Muscle layer of duodenum (tissue), 2 donors: ENCODE measurements around the gene PSORS1C1.
"Not testable (repeated sequence)": the region's sequence is repeated elsewhere in the genome, so short reads cannot be mapped to it uniquely, and the experiment has no call there.

Experiments used
- H3K27ac ChIP-seq: one replicate; pipeline ENCODE4 v1.7.0; 2013; ENCODE audit warnings: mild to moderate bottlenecking, low read length
- H3K27me3 ChIP-seq: one replicate; pipeline ENCODE4 v1.7.0; 2013; ENCODE audit warnings: low read depth, mild to moderate bottlenecking, control low read depth, low read length
- H3K36me3 ChIP-seq, 2 donors: one replicate each; pipeline ENCODE4 v1.7.0; 2013; ENCODE audit warnings: low read length in 2 of 2, control low read depth in 1 of 2, mild to moderate bottlenecking in 1 of 2; ENCODE audit not compliant: insufficient read depth in 2 of 2, control insufficient read depth in 1 of 2
- H3K4me1 ChIP-seq, 2 donors: one replicate each; pipeline ENCODE4 v1.7.0; 2013; ENCODE audit warnings: low read length in 2 of 2, mild to moderate bottlenecking in 2 of 2, control low read depth in 1 of 2, moderate library complexity in 1 of 2; ENCODE audit not compliant: insufficient read depth in 2 of 2, control insufficient read depth in 1 of 2
- H3K4me3 ChIP-seq, 2 donors: one replicate each; pipeline ENCODE4 v1.7.0; 2013; ENCODE audit warnings: low read length in 2 of 2, low read depth in 1 of 2, mild to moderate bottlenecking in 1 of 2
- H3K9me3 ChIP-seq, 2 donors: one replicate each; pipeline ENCODE4 v1.7.0; 2013; ENCODE audit warnings: low read length in 2 of 2, control low read depth in 1 of 2, mild to moderate bottlenecking in 1 of 2; ENCODE audit not compliant: control insufficient read depth in 1 of 2
- donor health status: healthy.

PSORS1C1 gene

GRCh38 chr6:31163922-31164321 is 49.3 kb downstream of the PSORS1C1 start:
- Histone ChIP-seq H3K36me3 (no peaks in the 10 kb centered on the region), H3K4me3 (no peak overlapping the region), H3K27me3 (no peaks in the 10 kb centered on the region), H3K9me3 (no peaks in the 10 kb centered on the region), H3K4me1 (peaks cover 4 to 11% of the 10 kb centered on the region in 2 donors), H3K27ac (no peak overlapping the region)

DNA sequence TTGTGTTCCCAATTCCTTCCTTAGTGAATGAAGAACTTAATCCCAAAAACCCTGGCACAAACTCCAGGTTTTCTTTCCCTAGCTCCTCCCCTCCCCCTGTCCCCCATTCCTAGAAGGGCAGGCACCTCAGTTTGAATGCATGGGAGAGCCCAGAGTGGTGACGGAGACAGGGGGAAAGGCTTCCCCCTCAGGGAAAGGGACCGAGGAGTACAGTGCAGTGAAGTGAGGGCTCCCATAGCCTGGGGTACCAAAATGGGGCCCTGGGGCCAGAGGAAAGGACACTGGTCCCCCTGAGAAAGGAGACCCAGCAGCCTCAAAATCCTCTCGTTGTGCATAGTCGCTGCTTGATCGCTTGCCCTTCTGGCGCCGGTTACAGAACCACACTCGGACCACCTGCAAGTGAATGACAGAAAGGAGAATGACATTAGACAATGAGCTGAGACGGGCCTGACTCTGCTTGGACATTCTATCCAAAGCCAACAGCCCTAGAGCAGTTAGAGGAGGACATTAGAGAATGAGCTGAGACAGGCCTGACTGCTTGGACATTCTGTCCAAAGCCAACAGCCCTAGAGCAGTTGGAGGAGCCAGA is 50.0 kb downstream of the PSORS1C1 start:
- not testable (repeated sequence) for H3K9me3 ChIP-seq, H3K27ac ChIP-seq, H3K27me3 ChIP-seq, H3K36me3 ChIP-seq, H3K4me1 ChIP-seq, H3K4me3 ChIP-seq

DNA sequence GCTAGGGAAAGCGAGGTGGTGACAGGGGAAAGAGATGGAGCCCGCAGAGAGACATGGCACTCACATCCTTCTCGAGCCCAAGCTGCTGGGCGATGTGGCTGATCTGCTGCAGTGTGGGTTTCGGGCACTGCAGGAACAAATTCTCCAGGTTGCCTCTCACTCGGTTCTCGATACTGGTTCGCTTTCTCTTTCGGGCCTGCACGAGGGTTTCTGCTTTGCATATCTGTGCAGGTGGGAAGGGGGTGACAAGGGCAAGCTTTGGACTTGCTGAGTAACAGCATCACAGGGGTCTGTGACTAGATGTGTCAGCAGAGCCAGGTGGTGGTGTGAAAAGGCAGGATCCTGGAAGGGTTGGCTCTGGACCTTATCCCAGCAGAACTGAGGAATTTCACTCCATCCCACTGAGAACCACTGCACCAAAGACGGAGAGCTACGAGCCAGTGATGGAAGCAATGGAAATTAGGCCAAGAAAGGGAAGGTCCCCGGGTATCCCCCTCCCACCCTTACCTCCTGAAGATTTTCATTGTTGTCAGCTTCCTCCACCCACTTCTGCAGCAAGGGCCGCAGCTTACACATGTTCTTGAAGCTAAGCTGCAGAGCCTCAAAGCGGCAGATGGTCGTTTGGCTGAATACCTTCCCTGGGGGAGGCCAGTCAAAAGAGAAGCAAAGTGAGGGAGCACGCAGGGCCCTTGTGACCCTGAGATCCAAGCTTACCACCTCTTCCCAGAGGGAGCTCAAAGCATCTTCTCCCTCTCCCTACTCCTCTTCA is 50.6 kb downstream of the PSORS1C1 start:
- not testable (repeated sequence) for H3K27me3 ChIP-seq, H3K36me3 ChIP-seq, H3K9me3 ChIP-seq, H3K4me1 ChIP-seq, H3K4me3 ChIP-seq, H3K27ac ChIP-seq

DNA sequence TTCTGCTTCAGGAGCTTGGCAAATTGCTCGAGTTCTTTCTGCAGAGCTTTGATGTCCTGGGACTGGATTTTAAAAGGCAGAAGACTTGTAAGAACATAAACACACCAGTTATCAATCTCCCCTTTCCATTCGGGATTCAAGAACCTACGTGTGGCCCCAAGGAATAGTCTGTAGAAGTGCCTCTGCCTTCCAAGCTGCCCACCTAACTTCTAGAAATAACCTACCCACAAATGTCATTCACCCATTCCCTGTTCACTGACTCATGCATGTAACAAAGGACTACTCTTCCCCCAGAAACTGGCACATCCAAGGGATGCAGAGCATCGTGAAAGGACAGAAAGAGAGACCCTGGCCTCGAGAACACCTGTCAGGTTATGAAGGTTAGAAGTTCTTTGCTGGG is 51.4 kb downstream of the PSORS1C1 start:
- Histone ChIP-seq H3K9me3 (no peaks in the 10 kb centered on the region), H3K27ac (no peak overlapping the region), H3K27me3 (no peaks in the 10 kb centered on the region), H3K36me3 (no peaks in the 10 kb centered on the region), H3K4me3 (no peak overlapping the region), H3K4me1 (no peaks in the 10 kb centered on the region)

- H3K27ac ChIP-seq: no peak overlapping the region
- H3K27me3 ChIP-seq: no peaks in the 10 kb centered on the region
- no peaks in the 10 kb centered on the region for H3K9me3 ChIP-seq
- no peaks in the 10 kb centered on the region for H3K36me3 ChIP-seq
- no peak overlapping the region for H3K4me3 ChIP-seq
- H3K4me1 ChIP-seq: no peaks in the 10 kb centered on the region
Measured at GRCh38 chr6:31168606-31169005, 54.0 kb downstream of the PSORS1C1 start.

GRCh38 chr6:31169123-31169857 is 54.7 kb downstream of the PSORS1C1 start:
- no peaks in the 10 kb centered on the region for H3K4me1 ChIP-seq
- no peak overlapping the region for H3K27ac ChIP-seq
- H3K9me3 ChIP-seq: no peaks in the 10 kb centered on the region
- no peaks in the 10 kb centered on the region for H3K36me3 ChIP-seq
- no peaks in the 10 kb centered on the region for H3K27me3 ChIP-seq
- no peak overlapping the region for H3K4me3 ChIP-seq

GRCh38 chr6:31169858-31170599 is 55.4 kb downstream of the PSORS1C1 start:
- not testable (repeated sequence) for H3K36me3 ChIP-seq, H3K27me3 ChIP-seq, H3K27ac ChIP-seq, H3K4me1 ChIP-seq, H3K9me3 ChIP-seq, H3K4me3 ChIP-seq

DNA sequence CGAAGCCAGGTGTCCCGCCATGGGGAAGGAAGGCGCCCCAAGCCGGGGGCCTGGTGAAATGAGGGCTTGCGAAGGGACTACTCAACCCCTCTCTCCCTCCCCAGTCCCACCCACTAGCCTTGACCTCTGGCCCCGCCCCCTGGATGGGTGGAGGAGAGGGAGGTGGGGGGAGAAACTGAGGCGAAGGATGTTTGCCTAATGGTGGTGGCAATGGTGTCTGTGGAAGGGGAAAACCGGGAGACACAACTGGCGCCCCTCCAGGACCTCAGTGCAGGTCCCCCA is 55.9 kb downstream of the PSORS1C1 start, which contains the start of gene POU5F1:
TSS of gene POU5F1 (minus strand) at position 83 of the 282 bp plus-strand sequence. CDS start at position 21, 62 bp downstream.
- Histone ChIP-seq H3K27ac (no peak within 1 kb of the TSS), H3K27me3 (no peaks in the 10 kb centered on the region), H3K4me3 (no peak within 1 kb of the TSS), H3K4me1 (no peaks in the 10 kb centered on the region), H3K9me3 (no peaks in the 10 kb centered on the region), H3K36me3 (no peaks in the 10 kb centered on the region)

DNA sequence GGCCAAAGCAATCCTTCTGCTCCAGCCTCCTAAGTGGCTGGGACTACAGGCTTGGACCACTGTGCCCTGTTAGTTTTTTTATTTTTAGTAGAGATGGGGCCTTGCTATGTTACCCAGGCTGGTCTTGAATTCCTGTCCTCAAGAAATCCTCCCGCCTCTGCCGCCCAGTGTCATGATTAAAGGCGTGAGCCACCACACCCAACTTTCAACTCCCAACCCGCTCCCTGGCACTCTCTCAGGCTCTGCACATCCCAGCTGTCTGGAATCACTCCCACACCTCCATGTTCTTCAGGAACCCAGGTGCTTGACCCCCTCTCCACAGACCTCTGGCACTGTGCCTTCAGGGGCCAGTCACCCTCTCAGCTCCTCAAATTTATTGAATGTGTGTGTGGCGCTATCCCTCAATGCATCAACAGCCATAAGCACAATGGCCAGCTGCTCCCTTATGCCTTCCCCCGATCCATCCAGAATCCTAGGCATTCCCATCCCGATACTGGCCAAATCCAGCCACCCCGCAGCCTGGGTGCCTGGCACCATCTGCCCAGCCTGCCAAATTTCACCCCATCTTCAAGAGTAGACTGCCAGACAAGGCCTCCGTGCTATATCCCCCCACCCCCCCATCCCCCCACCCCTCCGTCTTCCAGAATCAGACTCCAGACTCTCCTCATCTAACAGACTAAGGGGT is 56.5 kb downstream of the PSORS1C1 start:
- no peaks in the 10 kb centered on the region for H3K36me3 ChIP-seq
- no peak overlapping the region for H3K27ac ChIP-seq
- H3K27me3 ChIP-seq: no peaks in the 10 kb centered on the region
- H3K9me3 ChIP-seq: no peaks in the 10 kb centered on the region
- no peaks in the 10 kb centered on the region for H3K4me1 ChIP-seq
- H3K4me3 ChIP-seq: no peak overlapping the region

GRCh38 chr6:31171931-31172905 is 57.6 kb downstream of the PSORS1C1 start:
- Histone ChIP-seq H3K27ac (no peak overlapping the region), H3K36me3 (no peaks in the 10 kb centered on the region), H3K4me3 (no peak overlapping the region), H3K4me1 (no peaks in the 10 kb centered on the region), H3K9me3 (no peaks in the 10 kb centered on the region), H3K27me3 (no peaks in the 10 kb centered on the region)
